Endothelial cell of umbilical vein (primary cell): ENCODE data around the gene KIAA2012. TPM values are rescaled to one million over a fixed set of nuclear protein-coding genes. Genes with fewer than 3 reads are reported as not detected.

Experiments used
- BruUV-seq: library from RNA; stranded (reverse); fragments of 400-500 nt; replicated peaks from 2 replicates; lab custom pipeline; 2021; lab: Mats Ljungman, UMichigan
- CTCF ChIA-PET: fragments of 300-600, 350-600 bp; sonication (Branson Sonifier 250); formaldehyde crosslinking; loops from one replicate; lab custom pipeline; 2021; ENCODE audit warnings: antibody characterized with exemption, inconsistent platforms; lab: Charles Lee
- POLR2A ChIA-PET: fragments of 300-600, 350-600 bp; sonication (Branson Sonifier 250); formaldehyde crosslinking; loops from one replicate; lab custom pipeline; 2021; ENCODE audit warnings: antibody characterized with exemption, inconsistent platforms; lab: Charles Lee
- DNase-seq: peaks from one replicate; pipeline ENCODE4 v3.0.0-alpha.2; 2011; ENCODE audit warnings: low read depth, low spot score
- FAIRE-seq: peaks from 2 replicates; lab custom pipeline; 2011; peaks lifted over from hg19 to GRCh38; lab: Jason Lieb, UNC
- H2AFZ ChIP-seq: 2 replicates; pipeline ENCODE4 v1.6.0; 2012; ENCODE audit warnings: low read depth, low read length, control low read depth, inconsistent platforms
- H3K27ac ChIP-seq: 2 replicates; pipeline ENCODE4 v1.5.1; 2011; ENCODE audit warnings: low read depth, mild to moderate bottlenecking, control low read depth, low read length, moderate library complexity; ENCODE audit not compliant: insufficient read depth
- H3K27me3 ChIP-seq, 2 experiments: 2 replicates each; pipeline versions ENCODE4 v1.6.0 to v1.6.1; 2011; ENCODE audit warnings: low read length in 2 of 2, mixed read lengths in 1 of 2; ENCODE audit not compliant: control insufficient read depth in 2 of 2, insufficient read depth in 2 of 2
- H3K36me3 ChIP-seq, 2 experiments: 2 replicates in 1 of 2; 3 replicates in 1 of 2; pipeline ENCODE4 v1.5.1; 2011; ENCODE audit warnings: low read length in 2 of 2, mild to moderate bottlenecking in 1 of 2, moderate library complexity in 1 of 2; ENCODE audit not compliant: control insufficient read depth in 2 of 2, insufficient read depth in 2 of 2; ENCODE audit errors: extremely low read depth in 1 of 2
- H3K4me1 ChIP-seq: 3 replicates; pipeline ENCODE4 v1.5.1; 2011; ENCODE audit warnings: mild to moderate bottlenecking, low read length; ENCODE audit not compliant: control insufficient read depth, insufficient read depth; ENCODE audit errors: extremely low read depth
- H3K4me2 ChIP-seq: 2 replicates; pipeline ENCODE4 v1.6.1; 2011; ENCODE audit warnings: low read length, control low read depth, mixed read lengths; ENCODE audit not compliant: insufficient read depth
- H3K4me3 ChIP-seq, 3 experiments: fragments of 200-600 bp in 1 of 3; sonication (generic), shearing (Covaris generic) in 1 of 3; replicated peaks in 1 of 3; 2 replicates each; pipeline ENCODE4 v1.5.1; 2011 to 2016; ENCODE audit warnings: control low read depth in 3 of 3, low read length in 3 of 3, mild to moderate bottlenecking in 2 of 3, inconsistent platforms in 1 of 3, low read depth in 1 of 3, moderate library complexity in 1 of 3; ENCODE audit not compliant: insufficient read depth in 1 of 3
- H3K79me2 ChIP-seq: 2 replicates; pipeline ENCODE4 v1.6.0; 2012; ENCODE audit warnings: low read length, inconsistent platforms; ENCODE audit not compliant: control insufficient read depth, insufficient read depth
- H3K9ac ChIP-seq: replicated peaks from 2 replicates; pipeline ENCODE3; 2011; ENCODE audit warnings: low read length, control low read depth; ENCODE audit not compliant: insufficient read depth; ENCODE audit errors: extremely low read depth
- H3K9me1 ChIP-seq: replicated peaks from 3 replicates; pipeline ENCODE4 v1.6.0; 2011; ENCODE audit warnings: mild to moderate bottlenecking, low read length; ENCODE audit not compliant: control insufficient read depth, insufficient read depth; ENCODE audit errors: extremely low read depth
- H3K9me3 ChIP-seq: replicated peaks from 2 replicates; pipeline ENCODE4 v1.5.1; 2012; ENCODE audit warnings: low read length, inconsistent platforms; ENCODE audit not compliant: control insufficient read depth, insufficient read depth
- H4K20me1 ChIP-seq: replicated peaks from 2 replicates; pipeline ENCODE3; 2011; ENCODE audit warnings: mild to moderate bottlenecking, low read length; ENCODE audit not compliant: control insufficient read depth, insufficient read depth; ENCODE audit errors: extremely low read depth
- CTCF ChIP-seq, 2 donors: IDR thresholded peaks; 1 replicate in 1 of 2; 2 replicates in 1 of 2; pipeline ENCODE4 v1.5.1; 2011; ENCODE audit warnings: low read length in 2 of 2, mild to moderate bottlenecking in 2 of 2, moderate library complexity in 2 of 2, control low read depth in 1 of 2, inconsistent platforms in 1 of 2, low read depth in 1 of 2; ENCODE audit not compliant: insufficient read depth in 1 of 2; ENCODE audit errors: extremely low read depth in 1 of 2
- EZH2 ChIP-seq: IDR thresholded peaks from 2 replicates; pipeline ENCODE4 v1.6.1; 2012; ENCODE audit warnings: borderline replicate concordance, low read depth, mild to moderate bottlenecking, moderate library complexity, low read length, inconsistent platforms; ENCODE audit not compliant: severe bottlenecking
- FOS ChIP-seq: IDR thresholded peaks from 2 replicates; pipeline ENCODE4 v1.6.1; 2011; ENCODE audit warnings: mild to moderate bottlenecking, low read length, moderate library complexity, borderline replicate concordance; ENCODE audit not compliant: insufficient read depth
- GATA2 ChIP-seq: IDR thresholded peaks from 2 replicates; pipeline ENCODE4 v1.7.0; 2011; ENCODE audit warnings: low read depth, mild to moderate bottlenecking, moderate library complexity, mixed read lengths, low read length; ENCODE audit not compliant: insufficient read length, insufficient read depth
- JUN ChIP-seq: IDR thresholded peaks from 2 replicates; pipeline ENCODE4 v1.6.1; 2011; ENCODE audit warnings: borderline replicate concordance, low read depth; ENCODE audit not compliant: insufficient read length, insufficient read depth
- MAX ChIP-seq: IDR thresholded peaks from 2 replicates; pipeline ENCODE4 v1.6.1; 2011; ENCODE audit not compliant: insufficient read depth, insufficient read length
- MYC ChIP-seq: IDR thresholded peaks from one replicate; pipeline ENCODE4 v1.6.1; 2011; ENCODE audit warnings: mild to moderate bottlenecking, low read depth, low read length
- POLR2A ChIP-seq: IDR thresholded peaks from 2 replicates; pipeline ENCODE4 v1.6.1; 2012; ENCODE audit warnings: low read depth, mild to moderate bottlenecking, control low read depth, low read length
- POLR2AphosphoS5 ChIP-seq: IDR thresholded peaks from 2 replicates; pipeline ENCODE4 v1.6.1; 2012; ENCODE audit warnings: low read depth, mild to moderate bottlenecking, control low read depth, low read length, moderate library complexity; ENCODE audit not compliant: insufficient read depth
- dilution Hi-C: fragments of 300-500 bp; cut with MboI; formaldehyde crosslinking; loops from one replicate; pipeline ENCODE4 v1.15.0; 2019; ENCODE audit warnings: low sequenced_read_pairs; ENCODE audit not compliant: extremely low pct_ligation_motif_present
- intact Hi-C: fragments of 100-400 bp; cut with micrococcal nuclease; formaldehyde crosslinking; loops from one replicate; pipeline ENCODE4 v1.10.0; 2022
- polyA plus RNA-seq, 4 experiments: library from polyadenylated mRNA; depleted of rRNA in 3 of 4; stranded (reverse) in 3 of 4; unstranded in 1 of 4; fragments of >200 nt; gene quantifications; 2 replicates each; pipeline versions ENCODE4 v1.2.1 to v1.2.3, GENCODE V29; 2011 to 2012; ENCODE audit warnings: missing spikeins in 1 of 4
- total RNA-seq: library from RNA; stranded (reverse); gene quantifications from 2 replicates; pipeline ENCODE4 v1.2.3, GENCODE V29; 2021

The KIAA2012 gene
- total and polyA plus RNA-seq, 2 donors (not counting 3 experiments of a cell fraction or from before 2014, with no cell fraction given), result not detected

GRCh38 chr2:202025816-202026215 is 47.2 kb upstream of the KIAA2012 start:
- DNase-seq (no peak), FAIRE-seq (no peak)
- dilution Hi-C loops, result no loop called here
- Histone ChIP-seq H4K20me1 (no peaks in the 10 kb centered on the region), H3K9me3 (no peaks in the 10 kb centered on the region), H3K9me1 (no peaks in the 10 kb centered on the region), H2AFZ (no peak overlapping the region), H3K27me3 (peaks cover 29 to 43% of the 10 kb centered on the region in 2 experiments), H3K9ac (no peak overlapping the region), H3K4me3 (no peak overlapping the region), H3K27ac (no peak overlapping the region), H3K36me3 (no peaks in the 10 kb centered on the region), H3K4me2 (no peak overlapping the region), H3K79me2 (no peaks in the 10 kb centered on the region), H3K4me1 (no peaks in the 10 kb centered on the region)
- no TSS peak for BruUV-seq
- ChIA-PET CTCF (no interaction called here), POLR2A (no interaction called here)
- intact Hi-C loops, result no loop called here
- TF ChIP-seq MAX, result no peak
- TF ChIP-seq EZH2, result no peak
- no peak for TF ChIP-seq CTCF (IDR thresholded peaks at IDR 0.05; ENCODE audit: extremely low read depth in 1 of 2, insufficient read depth in 1 of 2, low read depth in 1 of 2, low read length in 2 of 2)

- Histone ChIP-seq H3K9me3 (no peaks in the 10 kb centered on the region), H3K4me2 (no peak overlapping the region), H3K9me1 (no peaks in the 10 kb centered on the region), H3K4me3 (no peak overlapping the region), H3K9ac (no peak overlapping the region), H3K4me1 (no peaks in the 10 kb centered on the region), H3K36me3 (no peaks in the 10 kb centered on the region), H4K20me1 (no peaks in the 10 kb centered on the region), H3K27me3 (peaks cover 34 to 50% of the 10 kb centered on the region in 2 experiments), H2AFZ (no peak overlapping the region), H3K27ac (no peak overlapping the region), H3K79me2 (no peaks in the 10 kb centered on the region)
- ChIA-PET POLR2A (no interaction called here), CTCF (no interaction called here)
- FAIRE-seq (no peak), DNase-seq (no peak)
- no peak for TF ChIP-seq EZH2
- TF ChIP-seq POLR2AphosphoS5, result no peak
- no peak for TF ChIP-seq POLR2A
- no peak for TF ChIP-seq MAX
- TF ChIP-seq CTCF (IDR thresholded peaks at IDR 0.05; ENCODE audit: extremely low read depth in 1 of 2, insufficient read depth in 1 of 2, low read depth in 1 of 2, low read length in 2 of 2), result no peak
- TF ChIP-seq MYC, result no peak
- no peak for TF ChIP-seq JUN
- no peak for TF ChIP-seq FOS
- TF ChIP-seq GATA2, result no peak
- no TSS peak for BruUV-seq
- intact Hi-C loops, result no loop called here
- dilution Hi-C loops, result no loop called here
These were observed 46.5 kb upstream of the KIAA2012 start for GRCh38 chr2:202026507-202026906.
